Activated CD4-positive, alpha-beta T cell treated with anti-CD3 and anti-CD28 coated beads, Interleukin-2, amount 50 U/mL, for 48 hours (primary cell): ENCODE measurements around the gene BICC1.
"Not testable (repeated sequence)": the region's sequence is repeated elsewhere in the genome, so short reads cannot be mapped to it uniquely, and the experiment has no call there.

Source experiments
- DNase-seq, 2 experiments: peaks; one replicate each; pipeline ENCODE4 v3.0.0-alpha.2; 2020

BICC1 gene

DNA sequence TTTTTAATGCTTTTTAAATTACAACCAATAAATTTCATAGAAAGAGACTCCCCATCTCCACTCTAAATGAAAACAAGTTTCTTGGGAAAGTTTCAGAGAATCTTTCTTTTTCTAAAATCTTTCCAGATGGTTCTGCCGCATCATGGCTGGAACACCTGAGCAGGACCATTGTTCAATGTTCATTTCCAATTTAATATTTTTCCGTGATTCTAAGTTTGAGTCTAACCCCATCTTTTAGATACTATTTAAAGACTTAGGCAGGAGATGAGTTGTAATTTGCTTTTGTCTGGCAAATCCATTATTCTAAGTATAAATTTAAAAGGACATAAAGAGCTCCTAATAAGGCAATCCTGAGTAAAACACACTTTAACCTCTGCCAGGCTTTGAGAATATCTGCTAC is 325.2 kb downstream of the BICC1 start:
- no peak for DNase-seq

DNA sequence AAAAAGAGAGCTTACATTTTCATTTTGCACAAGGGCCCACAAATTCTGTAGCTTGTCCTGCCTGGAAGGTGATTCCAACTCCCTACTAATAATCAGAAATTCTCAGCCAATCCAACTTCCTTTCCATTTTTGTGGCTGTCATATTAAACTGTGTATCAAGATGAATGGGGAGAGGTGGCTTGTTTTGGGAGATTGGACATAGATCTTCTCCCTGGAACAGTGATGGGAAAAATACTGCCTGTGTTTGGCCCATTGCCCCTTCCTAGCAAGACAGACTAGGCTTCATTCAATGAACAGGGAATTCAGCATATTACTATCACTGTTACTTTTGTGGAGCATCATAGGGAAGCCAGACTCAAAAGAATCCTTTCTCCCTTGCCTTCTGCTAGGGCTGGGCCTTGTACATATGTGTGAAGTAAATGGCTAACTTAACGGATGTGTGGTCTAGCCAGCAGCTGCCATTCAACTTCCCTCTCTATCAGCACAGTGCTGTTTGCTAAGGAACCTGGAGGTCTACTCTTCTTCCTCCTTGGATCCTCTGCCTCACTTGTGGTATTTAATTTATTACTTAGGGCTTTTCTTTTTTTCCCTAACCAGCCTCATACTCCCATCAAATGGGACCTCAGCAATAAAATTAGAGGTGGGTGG is 326.0 kb downstream of the BICC1 start:
- DNase-seq, result no peak

DNA sequence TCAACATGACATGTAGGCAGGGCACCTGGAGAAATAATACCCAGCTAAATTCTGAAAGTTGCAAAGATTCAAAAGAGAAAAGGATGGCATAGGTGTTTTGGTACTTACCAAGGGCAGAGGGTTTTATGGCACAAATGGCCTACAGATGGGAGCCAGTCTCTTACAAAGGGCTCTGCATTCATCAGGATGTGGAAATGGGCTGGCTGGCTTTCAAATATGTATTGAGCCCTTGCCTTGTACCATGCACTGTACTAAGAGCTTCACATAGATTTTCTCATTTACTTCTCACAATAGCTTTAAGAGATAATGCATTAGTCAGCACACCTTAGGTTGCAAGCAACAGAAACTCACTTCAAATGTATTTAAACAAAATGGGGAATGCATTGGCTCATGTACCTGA is 327.1 kb downstream of the BICC1 start:
- DNase-seq, result no peak

GRCh38 chr10:58840840-58841435 is 328.3 kb downstream of the BICC1 start:
- DNase-seq, result no peak

DNA sequence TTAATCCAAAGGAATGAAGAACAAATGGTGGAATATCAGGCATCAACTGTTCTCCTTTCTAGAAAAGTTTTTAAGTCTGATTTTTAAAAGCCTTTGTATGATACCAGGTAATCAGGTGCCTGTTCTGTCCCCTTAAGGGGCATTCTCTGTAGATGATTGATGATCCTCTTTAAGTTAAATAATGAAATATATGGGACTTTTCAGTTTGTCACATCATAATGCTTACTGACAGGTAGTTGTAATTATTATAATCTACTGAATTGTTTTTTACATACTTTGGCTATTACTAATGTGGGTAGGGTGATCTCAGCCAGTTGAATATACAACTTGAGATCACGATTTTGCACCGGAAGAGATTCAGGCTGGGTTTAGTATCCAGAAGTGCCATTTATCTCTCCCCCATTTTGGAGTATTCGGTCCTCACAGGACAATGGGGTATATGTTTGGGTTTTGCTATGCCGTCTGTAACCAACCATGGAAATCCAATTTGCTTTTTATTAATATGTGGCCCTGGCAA is 330.2 kb downstream of the BICC1 start:
- no peak for DNase-seq

DNA sequence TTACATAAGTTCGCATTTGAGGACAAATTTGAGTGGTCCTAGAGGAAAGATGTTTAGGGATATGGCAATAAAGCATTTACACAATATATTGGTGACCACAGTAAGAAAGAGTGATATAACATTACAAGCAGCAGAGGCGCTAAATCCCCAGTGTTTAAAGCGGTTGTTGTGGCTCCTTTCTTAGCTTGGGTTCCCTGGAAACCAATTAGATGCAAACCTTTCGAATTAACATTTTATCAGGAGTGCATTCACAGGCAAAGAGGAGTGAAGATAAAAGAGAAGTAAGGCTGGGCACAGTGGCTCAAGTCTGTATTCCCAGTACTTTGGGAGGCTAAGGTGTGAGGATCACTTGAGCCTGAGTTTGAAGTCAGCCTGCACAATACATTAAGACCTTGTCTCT is 331.1 kb downstream of the BICC1 start:
- DNase-seq, result no peak

DNA sequence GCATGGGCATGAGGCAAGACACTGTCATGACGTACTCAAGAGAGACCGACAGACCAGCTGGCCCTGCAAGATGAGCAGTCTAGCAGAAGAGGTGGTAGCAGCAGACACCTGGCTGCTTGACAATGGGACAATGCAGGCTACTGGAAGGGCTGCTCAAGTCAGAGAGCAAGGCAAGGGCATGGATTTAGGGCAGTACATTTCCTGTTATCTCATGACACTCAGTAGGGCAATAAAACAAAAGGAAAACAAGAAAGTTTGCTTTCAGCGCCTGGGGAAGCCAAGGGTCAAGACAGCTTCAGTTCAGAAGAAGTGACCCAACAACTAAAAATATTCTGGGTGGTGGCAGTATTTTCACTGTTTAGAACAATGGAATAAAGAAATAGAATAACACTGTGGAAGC is 332.0 kb downstream of the BICC1 start:
- no peak for DNase-seq

GRCh38 chr10:58846856-58847255 is 334.2 kb downstream of the BICC1 start:
- DNase-seq, result no peak

DNA sequence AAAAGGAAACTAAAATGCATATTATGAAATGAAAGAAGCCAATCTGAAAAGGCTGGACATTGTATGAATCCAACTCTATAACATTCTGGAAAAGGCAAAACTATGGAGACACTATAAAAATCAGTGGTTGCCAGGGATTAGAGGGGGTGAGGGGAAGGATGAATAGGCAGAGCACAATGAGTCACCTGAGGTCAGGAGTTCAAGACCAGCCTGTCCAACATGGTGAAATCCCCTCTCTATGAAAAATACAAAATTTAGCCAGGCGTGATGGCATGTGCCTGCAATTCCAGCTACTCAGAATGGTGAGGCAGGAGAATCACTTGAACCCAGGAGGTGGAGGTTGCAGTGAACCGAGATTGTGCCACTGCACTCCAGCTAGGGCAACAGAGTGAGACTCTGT is 338.9 kb downstream of the BICC1 start:
- DNase-seq, result no peak

GRCh38 chr10:58853668-58854067 is 341.0 kb downstream of the BICC1 start:
- no peak for DNase-seq

- no peak for DNase-seq
These were observed 342.1 kb downstream of the BICC1 start for GRCh38 chr10:58854811-58855210.

GRCh38 chr10:58856508-58857240 is 344.0 kb downstream of the BICC1 start:
- no peak for DNase-seq

DNA sequence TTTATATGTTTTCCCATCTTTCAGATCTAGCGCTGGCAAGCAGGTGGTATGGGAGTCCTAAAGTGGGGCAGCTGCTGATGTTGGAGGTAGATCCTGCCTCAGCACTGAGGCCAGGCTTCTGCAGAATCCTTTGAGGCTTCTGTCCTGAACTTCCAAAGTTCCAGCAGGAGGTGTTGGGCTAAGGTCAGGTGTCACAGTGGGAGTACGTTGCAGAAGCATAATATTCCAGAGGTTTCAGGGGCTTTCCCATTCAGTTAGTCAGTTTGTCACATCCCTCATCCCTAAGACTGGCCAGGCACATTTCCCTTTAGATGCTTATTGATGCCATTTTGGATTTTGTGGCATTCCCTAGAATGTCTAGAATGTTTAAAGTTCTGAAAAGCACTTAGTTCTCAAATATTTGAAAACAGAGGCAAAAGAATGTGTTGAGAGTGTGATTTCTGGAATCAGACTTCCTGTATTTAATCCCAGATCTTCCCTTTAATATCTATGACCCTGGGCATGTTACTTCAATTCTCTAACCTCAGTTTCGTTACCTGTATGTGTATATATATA is 344.7 kb downstream of the BICC1 start:
- DNase-seq, result no peak

DNA sequence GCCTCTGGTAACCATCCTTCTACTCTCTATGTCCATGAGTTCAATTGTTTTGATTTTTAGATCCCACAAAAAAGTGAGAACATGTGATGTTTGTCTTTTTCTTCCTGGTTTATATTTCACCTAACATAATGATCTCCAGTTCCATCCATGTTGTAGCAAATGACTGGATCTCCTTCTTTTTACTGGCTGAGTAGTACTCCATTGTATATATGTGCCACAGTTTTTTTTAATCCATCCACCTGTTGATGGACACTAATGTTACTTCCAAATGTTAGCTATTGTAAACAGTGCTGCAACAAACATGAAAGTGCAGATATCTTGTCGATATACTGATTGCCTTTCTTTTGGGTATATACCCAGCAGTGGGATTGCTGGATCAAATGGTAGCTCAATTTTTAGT is 345.5 kb downstream of the BICC1 start:
- DNase-seq, result not testable (repeated sequence)

- no peak for DNase-seq
These were observed 346.9 kb downstream of the BICC1 start for GRCh38 chr10:58859526-58859925.

DNA sequence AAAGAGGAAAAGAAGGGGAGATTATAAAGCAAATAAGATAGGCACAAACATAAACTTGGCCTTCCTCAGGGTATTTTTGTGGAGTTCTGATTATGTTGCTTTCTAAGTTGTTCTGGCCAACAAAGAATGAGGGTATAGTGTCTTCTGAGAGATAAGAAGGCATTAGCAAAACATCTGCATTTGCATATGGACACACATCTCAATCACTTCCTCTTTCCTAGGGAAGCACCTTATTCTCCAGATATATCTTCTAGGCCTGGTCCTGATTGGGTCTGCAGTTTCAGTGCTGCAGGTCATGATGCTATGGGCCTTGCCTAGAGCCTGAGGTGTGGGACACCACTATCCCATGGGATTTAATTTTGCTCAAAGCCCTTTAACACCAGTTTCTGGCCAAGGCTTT is 355.0 kb downstream of the BICC1 start:
- DNase-seq, result no peak

DNA sequence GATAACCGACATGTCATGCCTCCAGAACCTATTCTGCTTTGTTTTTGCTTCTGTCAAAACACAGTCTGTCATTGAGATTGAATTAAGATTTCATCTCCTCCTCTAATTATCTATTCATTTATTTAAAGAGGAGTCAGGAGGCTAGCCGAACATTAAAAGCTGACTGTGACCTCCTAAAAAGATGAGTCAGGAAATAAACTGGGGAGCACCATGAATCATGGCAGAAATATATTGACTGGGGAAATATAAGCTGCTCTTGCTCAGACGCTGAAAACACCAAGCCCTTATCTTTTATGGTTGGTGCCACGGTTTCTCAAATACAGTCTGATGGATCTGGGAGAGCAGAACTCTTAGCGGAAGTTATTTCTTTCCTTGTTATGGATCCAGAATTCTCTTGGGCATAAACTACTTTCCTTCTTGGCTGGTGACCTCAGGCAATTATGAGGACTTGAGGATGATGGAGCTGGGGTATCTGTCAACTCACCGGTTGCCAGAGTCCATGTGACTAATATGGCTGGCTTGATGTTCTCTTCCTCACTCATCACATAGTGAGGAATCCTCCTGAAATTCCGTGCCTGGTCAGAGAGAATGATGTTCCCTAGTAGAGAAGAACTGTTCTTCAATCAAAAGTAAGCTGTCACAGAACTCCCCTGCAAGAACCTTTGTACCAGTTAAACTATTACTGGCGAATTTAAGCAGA is 356.2 kb downstream of the BICC1 start:
- no peak for DNase-seq

DNA sequence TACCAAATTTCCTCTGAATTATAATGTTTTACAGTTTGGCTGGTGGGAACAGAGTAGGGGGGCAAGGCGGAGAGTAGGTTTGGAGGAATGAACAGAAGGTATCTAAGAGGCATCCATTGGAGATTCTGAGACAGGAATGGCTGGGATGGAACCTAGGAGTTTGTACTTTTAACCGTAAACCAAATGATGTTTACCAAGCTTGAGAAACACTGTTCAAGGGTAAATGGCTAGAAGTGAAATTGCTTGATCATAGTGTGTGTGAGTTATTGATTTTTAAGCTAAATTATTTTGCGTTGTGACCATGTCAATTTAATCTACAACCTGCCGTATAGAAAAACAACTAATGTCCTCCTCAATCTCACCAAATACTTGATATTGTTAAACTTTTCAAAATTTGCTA is 357.4 kb downstream of the BICC1 start:
- DNase-seq, result no peak

- no peak for DNase-seq
These were observed 360.5 kb downstream of the BICC1 start for GRCh38 chr10:58873161-58873560.
